ENCODE data around the gene IL15.
"Not testable (repeated sequence)": the region's sequence is repeated elsewhere in the genome, so short reads cannot be mapped to it uniquely, and the experiment has no call there.

IL15 gene

DNA sequence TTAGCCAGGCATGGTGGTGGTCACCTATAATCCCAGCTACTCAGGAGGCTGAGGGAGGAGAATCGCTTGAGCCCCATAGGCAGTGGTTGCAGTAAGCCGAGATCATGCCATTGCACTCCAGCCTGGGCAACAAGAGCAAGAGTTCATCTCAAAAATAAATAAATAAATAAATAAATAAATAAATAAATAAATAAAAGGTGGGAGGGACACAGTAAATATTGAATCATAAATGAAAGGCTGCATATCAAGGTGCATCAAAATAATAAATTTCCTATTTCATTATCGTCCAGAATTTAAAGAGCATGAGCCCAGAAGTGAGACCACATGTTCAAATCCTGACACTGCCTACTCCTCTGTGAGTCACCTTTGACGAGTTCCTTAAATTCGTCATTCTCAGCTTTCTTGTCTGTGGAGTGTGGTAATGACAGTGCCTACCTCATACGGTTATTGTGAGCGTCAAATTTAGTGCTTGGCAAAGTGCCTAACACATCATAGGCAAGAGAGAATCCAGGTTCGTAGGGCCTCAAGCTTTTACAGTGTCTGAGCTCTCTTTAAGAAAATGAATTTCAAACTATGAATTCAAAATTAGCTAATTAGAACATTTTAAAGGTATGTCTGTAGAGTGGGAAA lies 49.9 kb downstream of the IL15 start:
- no peak for DNase-seq (ENCODE audit: extremely low read depth, low read depth)
- TF ChIP-seq, protein P1, sequence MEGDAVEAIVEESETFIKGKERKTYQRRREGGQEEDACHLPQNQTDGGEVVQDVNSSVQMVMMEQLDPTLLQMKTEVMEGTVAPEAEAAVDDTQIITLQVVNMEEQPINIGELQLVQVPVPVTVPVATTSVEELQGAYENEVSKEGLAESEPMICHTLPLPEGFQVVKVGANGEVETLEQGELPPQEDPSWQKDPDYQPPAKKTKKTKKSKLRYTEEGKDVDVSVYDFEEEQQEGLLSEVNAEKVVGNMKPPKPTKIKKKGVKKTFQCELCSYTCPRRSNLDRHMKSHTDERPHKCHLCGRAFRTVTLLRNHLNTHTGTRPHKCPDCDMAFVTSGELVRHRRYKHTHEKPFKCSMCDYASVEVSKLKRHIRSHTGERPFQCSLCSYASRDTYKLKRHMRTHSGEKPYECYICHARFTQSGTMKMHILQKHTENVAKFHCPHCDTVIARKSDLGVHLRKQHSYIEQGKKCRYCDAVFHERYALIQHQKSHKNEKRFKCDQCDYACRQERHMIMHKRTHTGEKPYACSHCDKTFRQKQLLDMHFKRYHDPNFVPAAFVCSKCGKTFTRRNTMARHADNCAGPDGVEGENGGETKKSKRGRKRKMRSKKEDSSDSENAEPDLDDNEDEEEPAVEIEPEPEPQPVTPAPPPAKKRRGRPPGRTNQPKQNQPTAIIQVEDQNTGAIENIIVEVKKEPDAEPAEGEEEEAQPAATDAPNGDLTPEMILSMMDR (IDR thresholded peaks at IDR 0.05; ENCODE audit: low read depth, low read length): no peak

DNA sequence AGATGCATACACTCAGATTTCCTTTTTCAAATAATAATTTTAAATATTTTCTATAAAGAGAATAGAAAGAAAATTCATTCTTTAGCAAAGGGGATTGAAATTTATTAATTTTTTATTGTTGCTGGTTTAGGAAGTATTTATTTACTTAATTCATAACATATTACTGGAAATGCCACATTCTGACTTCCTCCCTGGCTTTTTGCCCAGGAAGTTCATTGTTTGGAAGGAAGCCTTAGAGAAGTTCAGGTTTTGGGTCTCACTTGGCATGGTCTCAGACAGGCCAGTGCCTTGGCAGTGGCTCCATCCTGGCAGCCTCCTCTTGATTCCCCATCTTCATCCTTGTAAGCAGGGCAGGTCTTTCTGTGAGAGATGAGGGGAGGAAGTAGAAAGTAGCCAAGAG lies 50.5 kb downstream of the IL15 start:
- no peak for DNase-seq (ENCODE audit: extremely low read depth, low read depth)
- TF ChIP-seq, protein P1 (IDR thresholded peaks at IDR 0.05; ENCODE audit: low read depth, low read length): no peak

DNA sequence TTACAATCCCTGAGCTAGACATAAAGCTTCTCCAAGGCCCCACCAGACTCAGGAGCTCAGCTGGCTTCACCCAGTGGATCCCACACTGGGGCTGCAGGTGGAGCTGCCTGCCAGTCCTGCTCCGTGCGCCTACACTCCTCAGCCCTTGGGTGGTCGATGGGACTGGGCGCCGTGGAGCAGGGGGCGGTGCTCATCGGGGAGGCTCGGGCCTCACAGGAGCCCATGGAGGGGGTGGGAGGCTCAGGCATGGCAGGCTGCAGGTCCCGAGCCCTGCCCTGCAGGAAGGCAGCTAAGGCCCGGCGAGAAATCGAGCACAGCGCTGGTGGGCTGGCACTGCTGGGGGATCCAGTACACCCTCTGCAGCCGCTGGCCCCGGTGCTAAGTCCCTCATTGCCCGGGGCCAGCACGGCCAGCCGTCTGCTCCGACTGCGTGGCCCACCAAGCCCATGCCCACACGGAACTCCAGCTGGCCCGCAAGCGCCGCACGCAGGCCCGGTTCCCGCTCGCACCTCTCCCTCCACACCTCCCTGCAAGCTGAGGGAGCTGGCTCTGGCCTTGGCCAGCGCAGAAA lies 53.4 kb downstream of the IL15 start:
- not testable (repeated sequence) for DNase-seq (ENCODE audit: extremely low read depth, low read depth)

DNA sequence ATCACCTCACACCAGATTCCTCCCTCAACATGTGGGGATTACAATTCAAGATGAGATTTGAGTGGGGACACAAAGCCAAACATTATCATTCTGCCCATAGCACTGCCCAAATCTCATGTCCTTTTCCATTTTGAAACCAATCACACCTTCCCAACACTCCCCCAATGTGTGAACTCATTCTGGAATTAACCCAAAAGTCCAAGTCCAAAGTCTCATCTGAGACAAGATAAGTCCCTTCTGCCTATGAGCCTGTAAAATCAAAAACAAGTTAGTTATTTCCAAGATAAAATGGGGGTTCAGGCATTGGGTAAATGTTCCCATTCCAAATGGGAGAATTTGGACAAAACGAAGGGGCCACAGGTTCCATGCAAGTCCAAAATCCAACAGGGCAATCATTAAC lies 54.9 kb downstream of the IL15 start:
- DNase-seq (ENCODE audit: extremely low read depth, low read depth): not testable (repeated sequence)

DNA sequence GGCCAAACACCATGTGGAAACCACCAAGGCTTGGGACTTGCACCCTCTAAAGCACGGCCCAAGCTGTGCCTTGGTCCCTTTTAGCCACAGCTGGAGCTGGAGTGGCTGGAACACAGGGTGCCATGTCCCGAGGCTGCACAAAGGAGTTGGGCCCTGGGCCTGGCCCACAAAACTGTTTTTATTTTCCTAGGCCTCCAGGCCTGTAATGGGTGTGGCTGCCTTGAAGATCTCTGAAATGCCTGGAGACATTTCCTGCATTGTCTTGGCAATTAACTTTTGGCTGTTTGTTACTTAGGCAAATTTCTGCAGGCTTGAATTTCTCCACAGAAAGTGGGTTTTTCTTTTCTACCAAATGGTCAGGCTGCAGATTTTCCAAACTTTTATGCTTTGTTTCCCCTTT lies 55.7 kb downstream of the IL15 start:
- TF ChIP-seq, protein P1 (IDR thresholded peaks at IDR 0.05; ENCODE audit: low read depth, low read length): no peak

DNA sequence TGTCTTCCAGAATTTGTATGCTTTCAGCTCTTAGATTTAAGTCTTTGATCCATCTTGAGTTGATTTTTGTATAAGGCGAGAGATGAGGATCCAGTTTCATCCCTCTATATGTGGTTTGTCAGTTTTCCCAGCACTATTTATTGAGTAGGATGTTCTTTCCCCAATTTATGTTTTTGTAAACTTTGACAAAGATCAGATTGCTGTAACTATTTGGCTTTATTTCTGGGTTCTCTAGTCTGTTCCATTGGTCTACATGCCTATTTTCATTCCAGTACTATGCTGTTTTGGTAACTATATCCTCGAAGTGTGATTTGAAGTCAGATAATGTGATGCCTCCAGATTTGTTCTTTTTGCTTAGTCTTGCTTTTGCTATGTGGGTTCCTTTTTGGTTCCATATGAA lies 60.7 kb downstream of the IL15 start:
- no peak for DNase-seq (ENCODE audit: extremely low read depth, low read depth)
- TF ChIP-seq, protein P1 (IDR thresholded peaks at IDR 0.05; ENCODE audit: low read depth, low read length): no peak

More for the DNA sequence above, 55.7 kb downstream of the IL15 start:
- no peak for DNase-seq (ENCODE audit: extremely low read depth, low read depth)

DNA sequence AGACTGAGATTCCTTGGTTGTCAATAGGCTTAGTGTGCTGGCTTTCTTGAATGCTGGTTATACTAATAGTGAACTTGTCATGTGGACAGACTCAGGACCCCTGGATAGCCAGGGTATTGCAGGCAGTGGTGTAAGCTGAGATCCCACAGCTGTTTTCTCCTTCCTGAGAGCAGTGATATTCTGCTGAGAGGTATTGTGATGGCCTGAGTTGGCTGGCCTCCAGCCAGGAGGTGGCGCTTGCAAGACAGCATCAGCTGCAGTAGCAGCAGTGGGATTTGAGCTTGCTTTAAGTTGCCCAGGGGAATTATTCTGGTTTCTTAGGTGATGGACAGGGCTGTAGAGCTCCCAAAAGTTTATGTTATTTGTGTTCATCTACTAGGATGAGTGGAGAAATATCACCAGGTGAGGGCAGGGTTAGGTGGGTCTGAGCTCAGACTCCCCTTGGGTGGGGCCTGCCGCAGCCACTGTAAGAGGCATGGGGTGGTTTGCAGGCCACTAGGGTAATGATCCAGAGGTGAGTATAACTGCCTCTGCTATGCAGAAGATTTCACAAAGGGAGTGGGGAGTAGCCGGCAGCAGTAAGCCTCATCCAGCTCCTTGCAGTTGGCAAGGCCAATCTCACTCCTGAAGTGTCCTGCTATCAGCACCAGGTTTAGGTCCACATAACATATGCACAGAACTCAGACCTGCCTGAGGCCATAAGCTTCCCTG lies 66.2 kb downstream of the IL15 start:
- DNase-seq (ENCODE audit: extremely low read depth, low read depth): no peak

DNA sequence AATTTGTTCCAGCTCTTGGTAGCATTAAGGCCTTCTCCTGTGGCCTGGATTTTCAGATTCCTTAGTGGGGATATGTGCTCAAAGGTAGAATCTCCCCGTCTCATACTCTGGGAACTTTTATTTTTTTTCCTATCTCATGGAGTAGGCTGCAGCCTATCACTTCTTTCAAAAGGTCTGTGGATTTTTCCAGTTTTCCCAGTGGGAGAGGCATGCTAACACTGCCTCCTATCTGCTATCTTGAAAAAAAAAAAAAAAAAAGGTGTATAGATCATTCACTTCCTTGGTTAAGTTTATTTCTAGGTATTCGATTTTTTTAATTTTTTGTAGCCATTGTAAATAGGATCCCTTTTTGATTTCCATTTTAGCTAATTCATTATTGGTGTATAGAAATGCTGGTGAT lies 67.1 kb downstream of the IL15 start:
- TF ChIP-seq, protein P1 (IDR thresholded peaks at IDR 0.05; ENCODE audit: low read depth, low read length): no peak

More for the DNA sequence above, 66.2 kb downstream of the IL15 start:
- TF ChIP-seq, protein P1 (IDR thresholded peaks at IDR 0.05; ENCODE audit: low read depth, low read length): no peak

More for the DNA sequence above, 67.1 kb downstream of the IL15 start:
- DNase-seq (ENCODE audit: extremely low read depth, low read depth): no peak
